GM12891 (cell line): ENCODE data around the gene RAB3GAP1.

ENCODE experiments used
- POLR2A ChIP-seq: IDR thresholded peaks from 2 replicates; pipeline ENCODE4 v1.6.1; 2011; ENCODE audit warnings: low read depth, low read length, control low read depth
- POLR2AphosphoS5 ChIP-seq: IDR thresholded peaks from 2 replicates; pipeline ENCODE4 v1.6.1; 2011; ENCODE audit warnings: low read depth, low read length, control low read depth
- POU2F2 ChIP-seq: IDR thresholded peaks from 2 replicates; pipeline ENCODE4 v1.6.1; 2011; ENCODE audit warnings: low read depth, mild to moderate bottlenecking, control low read depth, low read length, moderate library complexity

DNA sequence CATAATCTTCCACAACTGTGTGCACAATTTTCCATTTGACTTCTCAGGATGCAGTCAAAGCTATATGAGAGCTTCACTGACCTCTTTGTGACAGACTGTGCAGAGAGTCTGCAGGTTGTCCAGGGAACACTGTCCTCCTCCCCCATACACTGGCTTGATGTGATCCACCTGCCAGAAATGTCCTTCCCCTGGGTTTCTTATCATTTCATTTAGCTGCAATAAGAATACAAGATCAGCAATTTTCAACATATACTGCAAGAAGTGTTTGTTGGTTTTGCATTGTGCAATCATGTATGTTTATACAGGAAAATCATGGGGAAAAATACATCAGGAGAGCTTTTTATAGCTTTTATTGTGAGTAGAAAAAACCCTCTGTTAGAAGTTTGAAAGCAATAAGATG is 150.7 kb downstream of the RAB3GAP1 start:
- TF ChIP-seq POLR2A (no peak), POLR2AphosphoS5 (no peak), POU2F2 (no peak)
